A673 (cell line): ENCODE measurements around the gene CYSTM1. TPM values are rescaled to one million over a fixed set of nuclear protein-coding genes. Genes with fewer than 3 reads are reported as not detected.
"Not testable (repeated sequence)": the region's sequence is repeated elsewhere in the genome, so short reads cannot be mapped to it uniquely, and the experiment has no call there.

Source experiments
- BruUV-seq: library from RNA; stranded (reverse); fragments of 400-500 nt; replicated peaks from 2 replicates; lab custom pipeline; 2021; lab: Mats Ljungman, UMichigan
- CTCF ChIA-PET: fragments of 300-600 bp; sonication (Branson Sonifier 250); formaldehyde crosslinking; loops from one replicate; lab custom pipeline; 2022; ENCODE audit warnings: antibody characterized with exemption; lab: Charles Lee
- POLR2A ChIA-PET: fragments of 300-600 bp; sonication (Branson Sonifier 250); formaldehyde crosslinking; loops from one replicate; lab custom pipeline; 2022; ENCODE audit warnings: antibody characterized with exemption; ENCODE audit not compliant: low non-redundant PET; lab: Charles Lee
- DNase-seq: peaks from one replicate; pipeline ENCODE4 v3.0.0-alpha.2; 2015; ENCODE audit warnings: low spot score
- H3K27ac ChIP-seq: fragments of 200-600 bp; sonication (generic); 2 replicates; pipeline ENCODE4 v1.5.1; 2016; ENCODE audit warnings: mixed run types, low read depth, mild to moderate bottlenecking, mixed read lengths, antibody characterized with exemption, low read length; ENCODE audit not compliant: poor library complexity, severe bottlenecking
- H3K27me3 ChIP-seq: fragments of 200-600 bp; sonication (generic); replicated peaks from 2 replicates; pipeline ENCODE4 v1.6.1; 2017; ENCODE audit warnings: mixed run types, low read depth, mild to moderate bottlenecking, mixed read lengths, antibody characterized with exemption, low read length; ENCODE audit not compliant: insufficient read depth, poor library complexity
- H3K36me3 ChIP-seq: fragments of 200-600 bp; sonication (generic); 2 replicates; pipeline ENCODE4 v1.6.1; 2016; ENCODE audit warnings: mixed run types, mild to moderate bottlenecking, mixed read lengths, antibody characterized with exemption, low read length; ENCODE audit not compliant: insufficient read depth, poor library complexity, severe bottlenecking
- H3K4me1 ChIP-seq: fragments of 200-600 bp; sonication (generic); 2 replicates; pipeline ENCODE4 v1.6.1; 2017; ENCODE audit warnings: mixed run types, mild to moderate bottlenecking, mixed read lengths, antibody characterized with exemption, low read length; ENCODE audit not compliant: insufficient read depth, poor library complexity, severe bottlenecking
- H3K4me3 ChIP-seq: fragments of 200-600 bp; sonication (generic); 2 replicates; pipeline ENCODE4 v1.5.1; 2016; ENCODE audit warnings: low read depth, mixed run types, mild to moderate bottlenecking, mixed read lengths, low read length; ENCODE audit not compliant: poor library complexity, severe bottlenecking
- H3K9me3 ChIP-seq: fragments of 200-600 bp; sonication (generic); 2 replicates; pipeline ENCODE4 v1.6.1; 2016; ENCODE audit warnings: mixed run types, low read depth, mild to moderate bottlenecking, mixed read lengths, antibody characterized with exemption, low read length; ENCODE audit not compliant: poor library complexity, severe bottlenecking
- EZH2 ChIP-seq: fragments of 200-600 bp; sonication (generic); IDR thresholded peaks from 2 replicates; pipeline ENCODE4 v1.6.1; 2017; ENCODE audit warnings: borderline replicate concordance, low read depth, mild to moderate bottlenecking, mixed read lengths, antibody characterized with exemption, low read length; ENCODE audit not compliant: poor library complexity, severe bottlenecking
- intact Hi-C: fragments of 100-400 bp; cut with micrococcal nuclease; formaldehyde crosslinking; loops from one replicate; pipeline ENCODE4 v1.10.0; 2022; ENCODE audit not compliant: unreplicated experiment
- total RNA-seq: library from RNA; stranded (reverse); gene quantifications from 2 replicates; pipeline ENCODE4 v1.2.3, GENCODE V29; 2021
- TF ChIP-seq, protein P1 (sequence below): fragments of 300-800, 200-600 bp; sonication (generic); conservative IDR thresholded peaks from 2 replicates; pipeline ENCODE4 v1.5.1; 2017; ENCODE audit warnings: low read depth, mild to moderate bottlenecking, antibody characterized with exemption, low read length, moderate library complexity, mixed read lengths

CYSTM1 gene
- total RNA-seq, 1 experiment from 2014 or later = 35.5 TPM

DNA sequence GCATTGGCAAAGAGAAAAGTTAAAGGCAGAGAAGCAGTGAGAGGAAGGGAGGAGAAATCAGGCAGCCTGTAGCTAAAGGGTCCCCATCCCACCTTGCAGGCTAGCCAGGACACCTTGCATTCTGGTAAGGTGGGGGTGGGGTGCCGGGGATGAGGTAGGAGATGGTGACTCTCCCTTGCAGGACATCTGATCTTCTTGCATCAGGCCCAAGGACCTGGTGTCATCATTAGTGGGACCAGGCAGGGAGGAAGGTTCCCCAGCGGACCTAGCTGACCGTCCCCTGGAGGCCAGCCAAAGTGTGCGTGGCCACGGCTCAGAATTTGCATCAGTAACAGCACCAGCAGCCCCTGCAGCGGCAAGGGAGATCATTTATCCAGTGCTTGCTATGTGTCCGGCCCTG, 21.7 kb upstream of the CYSTM1 start:
- Histone ChIP-seq H3K27ac (no peak overlapping the region), H3K27me3 (no peaks in the 10 kb centered on the region), H3K9me3 (no peaks in the 10 kb centered on the region), H3K4me3 (no peak overlapping the region), H3K4me1 (peaks cover 6% of the 10 kb centered on the region), H3K36me3 (no peaks in the 10 kb centered on the region)
- no TSS peak for BruUV-seq
- DNase-seq = no peak
- no peak for TF ChIP-seq EZH2
- TF ChIP-seq, protein P1, sequence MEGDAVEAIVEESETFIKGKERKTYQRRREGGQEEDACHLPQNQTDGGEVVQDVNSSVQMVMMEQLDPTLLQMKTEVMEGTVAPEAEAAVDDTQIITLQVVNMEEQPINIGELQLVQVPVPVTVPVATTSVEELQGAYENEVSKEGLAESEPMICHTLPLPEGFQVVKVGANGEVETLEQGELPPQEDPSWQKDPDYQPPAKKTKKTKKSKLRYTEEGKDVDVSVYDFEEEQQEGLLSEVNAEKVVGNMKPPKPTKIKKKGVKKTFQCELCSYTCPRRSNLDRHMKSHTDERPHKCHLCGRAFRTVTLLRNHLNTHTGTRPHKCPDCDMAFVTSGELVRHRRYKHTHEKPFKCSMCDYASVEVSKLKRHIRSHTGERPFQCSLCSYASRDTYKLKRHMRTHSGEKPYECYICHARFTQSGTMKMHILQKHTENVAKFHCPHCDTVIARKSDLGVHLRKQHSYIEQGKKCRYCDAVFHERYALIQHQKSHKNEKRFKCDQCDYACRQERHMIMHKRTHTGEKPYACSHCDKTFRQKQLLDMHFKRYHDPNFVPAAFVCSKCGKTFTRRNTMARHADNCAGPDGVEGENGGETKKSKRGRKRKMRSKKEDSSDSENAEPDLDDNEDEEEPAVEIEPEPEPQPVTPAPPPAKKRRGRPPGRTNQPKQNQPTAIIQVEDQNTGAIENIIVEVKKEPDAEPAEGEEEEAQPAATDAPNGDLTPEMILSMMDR = no peak
- ChIA-PET CTCF (interaction anchor here (0.7 kb wide), 1 partner anchor 346 kb away, joined by 5 read pairs; no protein-coding TSS in a partner anchor), POLR2A (interaction anchor here (0.6 kb wide), 1 partner anchor 811 kb away, joined by 3 read pairs; no protein-coding TSS in a partner anchor)
- intact Hi-C loops = loop anchor here (10.0 kb wide), 1 partner anchor 188 kb away; no protein-coding TSS in a partner anchor

DNA sequence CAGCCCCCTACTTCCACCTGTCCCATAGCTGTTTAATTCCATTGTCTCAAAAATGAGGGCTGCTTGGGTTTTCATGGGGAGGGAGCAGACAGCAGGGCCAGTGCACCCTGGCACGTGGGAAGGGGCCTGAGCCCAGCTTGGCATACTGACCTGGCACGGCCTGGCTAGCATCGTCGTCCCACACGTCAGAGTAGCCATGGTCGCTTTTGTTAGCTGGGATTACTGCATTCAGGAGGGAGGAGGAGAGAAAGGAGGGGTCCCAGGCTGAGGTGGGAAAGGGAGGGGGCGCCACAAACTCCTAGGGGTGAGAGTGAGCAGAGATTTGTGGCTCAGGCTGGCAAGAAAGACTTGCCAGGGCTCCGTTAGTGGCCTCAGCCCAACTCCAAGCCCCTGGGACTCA, 21.1 kb upstream of the CYSTM1 start:
- no peak overlapping the region for H3K4me3 ChIP-seq
- DNase-seq = no peak
- no peak overlapping the region for H3K27ac ChIP-seq
- ChIA-PET CTCF (interaction anchor here (0.6 to 1.8 kb wide), 2 partner anchors 10 to 81 kb away, joined by 3 to 4 read pairs; no protein-coding TSS in a partner anchor), POLR2A (no interaction called here)
- no peak for TF ChIP-seq EZH2
- TF ChIP-seq, protein P1 = no peak
- intact Hi-C loops = loop anchor here (10.0 kb wide), 1 partner anchor 189 kb away; no protein-coding TSS in a partner anchor
- H3K27me3 ChIP-seq = no peaks in the 10 kb centered on the region
- no peaks in the 10 kb centered on the region for H3K9me3 ChIP-seq
- H3K4me1 ChIP-seq = peaks cover 6% of the 10 kb centered on the region
- H3K36me3 ChIP-seq = no peaks in the 10 kb centered on the region
- BruUV-seq = no TSS peak

DNA sequence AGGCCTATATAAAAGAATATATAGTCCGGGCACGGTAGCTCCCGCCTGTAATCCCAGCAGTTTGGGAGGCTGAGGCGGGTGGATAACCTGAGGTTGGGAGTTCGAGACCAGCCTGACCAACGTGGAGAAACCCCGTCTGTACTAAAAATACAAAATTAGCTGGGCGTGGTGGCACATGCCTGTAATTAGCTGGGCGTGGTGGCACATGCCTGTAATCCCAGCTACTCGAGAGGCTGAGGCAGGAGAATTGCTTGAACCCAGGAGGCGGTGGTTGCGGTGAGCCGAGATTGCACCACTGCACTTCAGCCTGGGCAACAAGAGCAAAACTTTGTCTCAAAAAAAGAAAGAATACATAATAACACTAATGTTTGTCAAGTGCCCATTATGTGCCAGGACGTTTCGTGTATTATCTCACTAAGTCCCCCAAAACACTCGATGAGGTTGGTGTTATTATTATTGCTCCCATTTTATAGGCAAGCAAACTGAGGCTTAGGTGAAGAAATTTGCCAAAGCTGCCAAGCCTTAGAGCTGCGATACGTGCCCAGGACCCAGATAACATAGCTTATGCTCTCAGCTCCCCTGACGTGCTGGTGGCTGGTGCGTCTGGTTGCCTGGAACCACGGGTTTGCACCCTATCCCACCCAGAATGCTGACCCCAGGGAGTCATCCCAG, 20.1 kb upstream of the CYSTM1 start:
- intact Hi-C loops = loop anchor here (10.0 kb wide), 1 partner anchor 190 kb away; no protein-coding TSS in a partner anchor
- H3K36me3 ChIP-seq, H3K9me3 ChIP-seq, BruUV-seq, H3K4me1 ChIP-seq, H3K4me3 ChIP-seq, DNase-seq, H3K27me3 ChIP-seq, H3K27ac ChIP-seq: not testable (repeated sequence)
- ChIA-PET CTCF (interaction anchor here (1.8 kb wide), 1 partner anchor 11 kb away, joined by 3 read pairs; no protein-coding TSS in a partner anchor), POLR2A (interaction anchor here (0.7 kb wide), 1 partner anchor 119 kb away, joined by 3 read pairs; no protein-coding TSS in a partner anchor)
